Suprapubic skin (tissue), 3 donors: ENCODE measurements around the gene PRSS8.

Experiments
- EP300 ChIP-seq: sonication (generic); formaldehyde crosslinking; IDR thresholded peaks from one replicate; pipeline ENCODE4 v1.6.1; 2017; ENCODE audit warnings: antibody characterized with exemption
- TF ChIP-seq, protein P1 (sequence below), 2 donors: fragments of 200-600 bp in 1 of 2; fragments of 450-650 bp in 1 of 2; sonication (generic) in 1 of 2; IDR thresholded peaks; one replicate each; pipeline ENCODE4 v1.5.1; 2016 to 2019; ENCODE audit warnings: antibody characterized with exemption in 2 of 2, mild to moderate bottlenecking in 1 of 2, moderate library complexity in 1 of 2

DNA sequence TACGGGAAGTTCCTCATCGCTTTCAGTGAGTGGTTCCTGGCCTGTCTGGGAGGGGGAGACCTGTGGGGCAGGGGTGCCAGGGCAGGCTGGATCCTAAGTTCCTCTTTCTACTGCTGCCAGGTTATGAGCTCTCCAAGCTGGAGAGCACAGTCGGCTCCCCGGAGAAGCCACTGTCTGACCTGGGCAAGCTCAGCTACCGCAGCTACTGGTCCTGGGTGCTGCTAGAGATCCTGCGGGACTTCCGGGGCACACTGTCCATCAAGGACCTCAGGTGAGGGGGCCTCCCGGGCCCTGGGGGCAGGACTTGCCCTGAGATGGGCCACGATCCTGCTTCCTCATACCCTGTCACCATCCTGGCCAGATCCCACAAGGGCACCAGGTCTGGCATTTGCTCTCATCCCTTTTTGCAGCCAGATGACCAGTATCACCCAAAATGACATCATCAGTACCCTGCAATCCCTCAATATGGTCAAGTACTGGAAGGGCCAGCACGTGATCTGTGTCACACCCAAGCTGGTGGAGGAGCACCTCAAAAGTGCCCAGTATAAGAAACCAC lies 5.1 kb downstream of the PRSS8 start:
- no peak for TF ChIP-seq EP300
- TF ChIP-seq, protein P1, sequence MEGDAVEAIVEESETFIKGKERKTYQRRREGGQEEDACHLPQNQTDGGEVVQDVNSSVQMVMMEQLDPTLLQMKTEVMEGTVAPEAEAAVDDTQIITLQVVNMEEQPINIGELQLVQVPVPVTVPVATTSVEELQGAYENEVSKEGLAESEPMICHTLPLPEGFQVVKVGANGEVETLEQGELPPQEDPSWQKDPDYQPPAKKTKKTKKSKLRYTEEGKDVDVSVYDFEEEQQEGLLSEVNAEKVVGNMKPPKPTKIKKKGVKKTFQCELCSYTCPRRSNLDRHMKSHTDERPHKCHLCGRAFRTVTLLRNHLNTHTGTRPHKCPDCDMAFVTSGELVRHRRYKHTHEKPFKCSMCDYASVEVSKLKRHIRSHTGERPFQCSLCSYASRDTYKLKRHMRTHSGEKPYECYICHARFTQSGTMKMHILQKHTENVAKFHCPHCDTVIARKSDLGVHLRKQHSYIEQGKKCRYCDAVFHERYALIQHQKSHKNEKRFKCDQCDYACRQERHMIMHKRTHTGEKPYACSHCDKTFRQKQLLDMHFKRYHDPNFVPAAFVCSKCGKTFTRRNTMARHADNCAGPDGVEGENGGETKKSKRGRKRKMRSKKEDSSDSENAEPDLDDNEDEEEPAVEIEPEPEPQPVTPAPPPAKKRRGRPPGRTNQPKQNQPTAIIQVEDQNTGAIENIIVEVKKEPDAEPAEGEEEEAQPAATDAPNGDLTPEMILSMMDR (IDR thresholded peaks at IDR 0.05) = no peak
